ENCODE measurements around the gene PKN2. TPM values are rescaled to one million over a fixed set of nuclear protein-coding genes. Genes with fewer than 3 reads are reported as not detected.

The PKN2 gene
- total and polyA plus RNA-seq, 2 donors (not counting 1 experiment from before 2014, with no cell fraction given) = 28.7 to 29.9 TPM

- no peak for DNase-seq (ENCODE audit: low read depth in 2 of 2)
- Histone ChIP-seq H3K4me2 (ENCODE audit: extremely low read depth, insufficient read depth, low read length) (no peak overlapping the region), H3K4me1 (ENCODE audit: control insufficient read depth, extremely low read depth, insufficient read depth, low read length) (no peaks in the 10 kb centered on the region), H3K9me3 (ENCODE audit: control insufficient read depth, insufficient read depth, low read depth, low read length) (no peaks in the 10 kb centered on the region), H3K79me2 (ENCODE audit: control insufficient read depth, insufficient read depth, low read length) (no peaks in the 10 kb centered on the region), H3K9ac (ENCODE audit: insufficient read depth, low read length) (no peak overlapping the region), H3K4me3 (replicated peaks in 1 of 4; ENCODE audit: control extremely low read depth in 1 of 4, insufficient read depth in 1 of 4, low read depth in 3 of 4, low read length in 4 of 4) (no peak overlapping the region), H3K27ac (ENCODE audit: insufficient read depth, low read length) (no peak overlapping the region), H4K20me1 (ENCODE audit: control insufficient read depth, extremely low read depth, insufficient read depth, low read length) (no peaks in the 10 kb centered on the region), H3K36me3 (ENCODE audit: control insufficient read depth, insufficient read depth, low read length) (no peaks in the 10 kb centered on the region), H2AFZ (ENCODE audit: low read length) (no peak overlapping the region), H3K27me3 (ENCODE audit: control insufficient read depth, insufficient read depth, low read length) (no peaks in the 10 kb centered on the region)
- TF ChIP-seq EZH2 (IDR thresholded peaks at IDR 0.05; ENCODE audit: low read length, missing control alignments) (no peak), CTCF (conservative IDR thresholded peaks at IDR 0.05 in 1 of 2, IDR thresholded peaks at IDR 0.05 in 1 of 2; ENCODE audit: low read depth in 1 of 2, low read length in 2 of 2) (no peak)
These were observed 62.8 kb downstream of the PKN2 start for GRCh38 chr1:88746916-88747315.

GRCh38 chr1:88751714-88752113 lies 67.6 kb downstream of the PKN2 start:
- Histone ChIP-seq H3K9me3 (ENCODE audit: control insufficient read depth, insufficient read depth, low read depth, low read length) (no peaks in the 10 kb centered on the region), H3K4me1 (ENCODE audit: control insufficient read depth, extremely low read depth, insufficient read depth, low read length) (no peaks in the 10 kb centered on the region), H3K27me3 (ENCODE audit: control insufficient read depth, insufficient read depth, low read length) (no peaks in the 10 kb centered on the region), H4K20me1 (ENCODE audit: control insufficient read depth, extremely low read depth, insufficient read depth, low read length) (no peaks in the 10 kb centered on the region), H3K4me2 (ENCODE audit: extremely low read depth, insufficient read depth, low read length) (no peak overlapping the region), H3K9ac (ENCODE audit: insufficient read depth, low read length) (no peak overlapping the region), H3K79me2 (ENCODE audit: control insufficient read depth, insufficient read depth, low read length) (no peaks in the 10 kb centered on the region), H3K27ac (ENCODE audit: insufficient read depth, low read length) (no peak overlapping the region), H3K4me3 (replicated peaks in 1 of 4; ENCODE audit: control extremely low read depth in 1 of 4, insufficient read depth in 1 of 4, low read depth in 3 of 4, low read length in 4 of 4) (no peak overlapping the region), H3K36me3 (ENCODE audit: control insufficient read depth, insufficient read depth, low read length) (no peaks in the 10 kb centered on the region), H2AFZ (ENCODE audit: low read length) (no peak overlapping the region)
- TF ChIP-seq CTCF (conservative IDR thresholded peaks at IDR 0.05 in 1 of 2, IDR thresholded peaks at IDR 0.05 in 1 of 2; ENCODE audit: low read depth in 1 of 2, low read length in 2 of 2) = no peak
- no peak for TF ChIP-seq EZH2 (IDR thresholded peaks at IDR 0.05; ENCODE audit: low read length, missing control alignments)
- DNase-seq (ENCODE audit: low read depth in 2 of 2) = no peak

- Histone ChIP-seq H3K27me3 (ENCODE audit: control insufficient read depth, insufficient read depth, low read length) (no peaks in the 10 kb centered on the region), H3K9me3 (ENCODE audit: control insufficient read depth, insufficient read depth, low read depth, low read length) (no peaks in the 10 kb centered on the region), H3K27ac (ENCODE audit: insufficient read depth, low read length) (no peak overlapping the region), H3K4me1 (ENCODE audit: control insufficient read depth, extremely low read depth, insufficient read depth, low read length) (no peaks in the 10 kb centered on the region), H3K36me3 (ENCODE audit: control insufficient read depth, insufficient read depth, low read length) (no peaks in the 10 kb centered on the region), H3K9ac (ENCODE audit: insufficient read depth, low read length) (no peak overlapping the region), H3K79me2 (ENCODE audit: control insufficient read depth, insufficient read depth, low read length) (no peaks in the 10 kb centered on the region), H2AFZ (ENCODE audit: low read length) (no peak overlapping the region), H4K20me1 (ENCODE audit: control insufficient read depth, extremely low read depth, insufficient read depth, low read length) (no peaks in the 10 kb centered on the region), H3K4me2 (ENCODE audit: extremely low read depth, insufficient read depth, low read length) (no peak overlapping the region), H3K4me3 (replicated peaks in 1 of 4; ENCODE audit: control extremely low read depth in 1 of 4, insufficient read depth in 1 of 4, low read depth in 3 of 4, low read length in 4 of 4) (no peak overlapping the region)
- no peak for TF ChIP-seq EZH2 (IDR thresholded peaks at IDR 0.05; ENCODE audit: low read length, missing control alignments)
- TF ChIP-seq CTCF (conservative IDR thresholded peaks at IDR 0.05 in 1 of 2, IDR thresholded peaks at IDR 0.05 in 1 of 2; ENCODE audit: low read depth in 1 of 2, low read length in 2 of 2) = no peak
- no peak for DNase-seq (ENCODE audit: low read depth in 2 of 2)
These were observed 69.4 kb downstream of the PKN2 start for GRCh38 chr1:88753506-88753905.

All from fibroblast of lung (primary cell).